ENCODE results near the gene CNNM1.

Gene CNNM1

DNA sequence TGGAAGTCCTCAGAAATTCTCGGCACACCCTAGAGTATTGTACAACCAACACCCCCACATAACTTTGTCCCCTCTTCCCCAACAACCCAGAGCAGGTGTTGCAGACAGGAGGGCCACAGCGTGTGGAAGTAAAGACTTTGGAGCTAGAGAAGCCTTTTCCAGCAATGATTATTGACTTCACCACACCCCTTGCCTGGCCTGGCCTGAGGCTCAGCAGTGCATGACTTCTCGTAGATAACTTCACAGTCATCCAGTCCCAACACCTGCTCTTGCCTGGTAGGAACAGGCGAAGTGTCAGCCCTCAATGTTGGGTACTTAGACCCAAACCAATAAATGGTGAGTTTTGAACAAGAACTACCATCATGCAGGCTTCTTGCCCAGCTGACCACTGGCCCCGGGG is 64.5 kb downstream of the CNNM1 start:
- H3K36me3 ChIP-seq, result peaks cover 13 to 38% (median 27%) of the 10 kb centered on the region in 3 donors
- no peak overlapping the region for H3K4me3 ChIP-seq
- no peak for DNase-seq
- peaks cover 0 to 3% (median 0%) of the 10 kb centered on the region in 4 donors for H3K4me1 ChIP-seq
- TF ChIP-seq, protein P1, sequence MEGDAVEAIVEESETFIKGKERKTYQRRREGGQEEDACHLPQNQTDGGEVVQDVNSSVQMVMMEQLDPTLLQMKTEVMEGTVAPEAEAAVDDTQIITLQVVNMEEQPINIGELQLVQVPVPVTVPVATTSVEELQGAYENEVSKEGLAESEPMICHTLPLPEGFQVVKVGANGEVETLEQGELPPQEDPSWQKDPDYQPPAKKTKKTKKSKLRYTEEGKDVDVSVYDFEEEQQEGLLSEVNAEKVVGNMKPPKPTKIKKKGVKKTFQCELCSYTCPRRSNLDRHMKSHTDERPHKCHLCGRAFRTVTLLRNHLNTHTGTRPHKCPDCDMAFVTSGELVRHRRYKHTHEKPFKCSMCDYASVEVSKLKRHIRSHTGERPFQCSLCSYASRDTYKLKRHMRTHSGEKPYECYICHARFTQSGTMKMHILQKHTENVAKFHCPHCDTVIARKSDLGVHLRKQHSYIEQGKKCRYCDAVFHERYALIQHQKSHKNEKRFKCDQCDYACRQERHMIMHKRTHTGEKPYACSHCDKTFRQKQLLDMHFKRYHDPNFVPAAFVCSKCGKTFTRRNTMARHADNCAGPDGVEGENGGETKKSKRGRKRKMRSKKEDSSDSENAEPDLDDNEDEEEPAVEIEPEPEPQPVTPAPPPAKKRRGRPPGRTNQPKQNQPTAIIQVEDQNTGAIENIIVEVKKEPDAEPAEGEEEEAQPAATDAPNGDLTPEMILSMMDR (IDR thresholded peaks at IDR 0.05), result no peak
- intact Hi-C loops (cut with DNase I; ENCODE audit: low total_unique reads), result loop anchor here (5.0 kb wide), 1 partner anchor 219 kb away; no protein-coding TSS in a partner anchor
- no peak overlapping the region for H3K27ac ChIP-seq
- H3K9me3 ChIP-seq, result no peaks in the 10 kb centered on the region
- H3K27me3 ChIP-seq, result no peaks in the 10 kb centered on the region

DNA sequence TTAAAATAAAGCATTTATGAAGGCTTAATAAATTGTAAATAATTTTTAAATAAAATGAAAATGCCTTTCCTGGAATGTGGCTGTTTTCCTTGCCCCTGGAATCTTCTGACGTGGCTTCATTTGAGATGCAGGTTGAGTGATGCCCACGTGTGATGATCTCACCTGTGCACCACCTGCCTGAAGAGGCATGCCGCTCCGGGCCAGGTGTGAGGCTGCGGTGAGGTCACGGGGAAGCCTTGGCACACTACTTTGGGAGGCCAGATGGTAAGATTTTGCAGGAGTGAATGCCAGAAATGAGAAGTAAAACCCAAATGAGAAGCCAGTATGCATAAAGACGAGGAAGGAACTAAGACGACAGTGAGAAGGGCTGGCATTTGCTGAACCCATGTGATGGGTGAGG is 65.1 kb downstream of the CNNM1 start:
- Histone ChIP-seq H3K9me3 (no peaks in the 10 kb centered on the region), H3K27ac (no peak overlapping the region), H3K4me1 (peaks cover 0 to 3% (median 0%) of the 10 kb centered on the region in 4 donors), H3K4me3 (no peak overlapping the region), H3K27me3 (no peaks in the 10 kb centered on the region), H3K36me3 (peaks cover 19 to 44% (median 33%) of the 10 kb centered on the region in 3 donors)
- TF ChIP-seq, protein P1 (IDR thresholded peaks at IDR 0.05), result no peak
- intact Hi-C loops (cut with DNase I; ENCODE audit: low total_unique reads), result loop anchor here (5.0 kb wide), 1 partner anchor 218 kb away; no protein-coding TSS in a partner anchor
- no peak for DNase-seq

DNA sequence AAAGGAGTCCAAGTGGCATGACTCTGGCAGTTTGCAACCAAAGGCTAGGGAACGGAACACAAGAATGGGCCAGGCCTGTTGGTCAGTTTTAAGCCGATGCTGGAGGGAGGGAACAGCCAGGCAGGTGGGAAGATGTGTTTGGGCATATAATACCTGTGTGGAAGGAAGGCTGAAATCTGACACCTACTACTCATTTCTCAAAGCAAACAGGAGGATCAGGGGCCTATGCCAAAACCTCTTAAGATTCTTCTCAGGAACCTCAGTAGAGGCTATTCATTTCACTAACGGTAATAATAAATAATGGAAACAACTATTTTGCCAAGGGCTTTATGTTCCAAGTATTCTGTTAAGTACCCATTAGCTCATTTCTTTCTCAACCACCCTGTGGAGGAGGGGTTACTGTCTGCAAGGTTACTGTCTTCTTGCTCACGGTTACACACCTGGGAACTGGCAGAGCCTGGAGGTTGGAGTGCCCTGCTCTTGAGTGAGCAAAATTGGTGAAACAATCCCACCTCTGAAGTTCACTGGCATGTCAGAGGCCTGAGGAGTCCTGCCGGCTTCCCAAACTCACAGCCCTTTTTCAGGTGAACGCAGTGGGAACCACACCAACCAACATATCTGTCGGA is 65.7 kb downstream of the CNNM1 start:
- peaks cover 0 to 3% (median 0%) of the 10 kb centered on the region in 4 donors for H3K4me1 ChIP-seq
- intact Hi-C loops (cut with DNase I; ENCODE audit: low total_unique reads), result loop anchor here (5.0 kb wide), 1 partner anchor 217 kb away; no protein-coding TSS in a partner anchor
- no peaks in the 10 kb centered on the region for H3K9me3 ChIP-seq
- no peak overlapping the region for H3K4me3 ChIP-seq
- peaks cover 24 to 50% (median 39%) of the 10 kb centered on the region in 3 donors for H3K36me3 ChIP-seq
- DNase-seq, result no peak
- no peak overlapping the region for H3K27ac ChIP-seq
- TF ChIP-seq, protein P1 (IDR thresholded peaks at IDR 0.05), result no peak
- H3K27me3 ChIP-seq, result no peaks in the 10 kb centered on the region

DNA sequence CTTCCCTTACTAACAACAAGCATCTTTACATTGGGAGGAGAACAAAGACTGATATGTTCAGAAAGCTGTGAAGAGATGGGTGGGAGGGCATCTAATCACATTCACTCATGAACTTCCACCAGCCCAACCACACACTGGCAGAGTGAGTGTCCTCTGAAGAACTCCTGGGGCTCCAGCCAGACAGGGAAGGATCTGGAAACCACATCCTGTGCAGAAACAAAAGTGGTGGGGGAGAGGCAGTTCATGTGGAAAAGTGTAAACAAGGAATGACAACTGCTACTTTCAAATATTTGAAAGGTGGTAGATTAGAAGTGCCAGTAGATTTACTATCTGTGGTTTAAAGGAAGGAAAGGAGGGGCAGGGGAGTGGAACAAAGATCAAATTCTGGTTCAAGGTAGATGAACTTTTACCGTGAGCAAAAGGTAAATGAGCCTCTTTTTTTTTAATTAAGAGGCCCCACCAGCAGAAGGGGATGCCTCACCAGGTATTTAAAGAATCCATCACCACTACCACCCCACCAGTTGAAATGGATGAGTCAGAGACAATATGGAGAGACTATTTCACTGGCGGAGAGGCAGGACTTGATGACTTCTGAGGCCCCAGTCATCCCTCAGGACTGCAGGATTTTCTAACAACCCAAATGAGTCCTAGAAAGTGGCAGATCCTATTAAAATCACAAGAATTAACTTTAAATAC is 66.7 kb downstream of the CNNM1 start:
- Histone ChIP-seq H3K4me1 (peaks cover 0 to 3% (median 0%) of the 10 kb centered on the region in 4 donors), H3K27me3 (no peaks in the 10 kb centered on the region), H3K27ac (no peak overlapping the region), H3K4me3 (no peak overlapping the region), H3K9me3 (no peaks in the 10 kb centered on the region), H3K36me3 (peaks cover 28 to 60% (median 49%) of the 10 kb centered on the region in 3 donors)
- intact Hi-C loops (cut with DNase I; ENCODE audit: low total_unique reads), result no loop called here
- no peak for DNase-seq
- TF ChIP-seq, protein P1 (IDR thresholded peaks at IDR 0.05), result no peak

DNA sequence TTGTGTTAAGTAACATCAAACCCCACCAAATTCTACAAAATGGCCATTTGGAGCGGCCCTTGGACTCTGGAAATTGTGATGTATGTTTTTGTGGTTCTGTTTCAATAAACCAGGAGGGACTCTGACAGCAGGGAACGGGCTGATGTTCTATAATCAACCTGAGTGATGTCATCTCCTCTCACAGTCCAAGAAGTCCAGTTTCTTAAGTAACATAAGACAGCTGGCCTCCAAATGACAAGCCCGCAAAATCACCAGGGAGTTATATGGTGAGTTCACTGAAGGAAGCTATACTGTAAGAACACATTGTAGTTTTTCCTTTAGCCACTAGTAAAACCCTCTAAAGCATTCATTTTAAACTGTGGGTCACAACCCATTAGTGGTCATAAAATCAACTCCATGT is 67.3 kb downstream of the CNNM1 start:
- Histone ChIP-seq H3K27me3 (no peaks in the 10 kb centered on the region), H3K27ac (no peak overlapping the region), H3K4me3 (no peak overlapping the region), H3K4me1 (peaks cover 0 to 3% (median 0%) of the 10 kb centered on the region in 4 donors), H3K9me3 (no peaks in the 10 kb centered on the region), H3K36me3 (peaks cover 31 to 66% (median 55%) of the 10 kb centered on the region in 3 donors)
- TF ChIP-seq, protein P1 (IDR thresholded peaks at IDR 0.05), result no peak
- no peak for DNase-seq
- intact Hi-C loops (cut with DNase I; ENCODE audit: low total_unique reads), result no loop called here
